H9 (cell line): ENCODE measurements around the gene MYO1D. TPM values are rescaled to one million over a fixed set of nuclear protein-coding genes. Genes with fewer than 3 reads are reported as not detected.

Source experiments
- DNase-seq: peaks from one replicate; pipeline ENCODE4 v3.0.0-alpha.2; 2017
- H2AFZ ChIP-seq: one replicate; pipeline ENCODE4 v1.6.1; 2013; ENCODE audit warnings: mild to moderate bottlenecking, low read length, control low read depth, moderate library complexity
- H2AK5ac ChIP-seq: 2 replicates; pipeline ENCODE4 v1.6.1; 2013; ENCODE audit warnings: low read length, control low read depth, mixed read lengths; ENCODE audit not compliant: insufficient read length
- H2BK120ac ChIP-seq: one replicate; pipeline ENCODE4 v1.6.1; 2013; ENCODE audit warnings: low read depth, mild to moderate bottlenecking, low read length, control low read depth, inconsistent platforms; ENCODE audit not compliant: poor library complexity, severe bottlenecking
- H2BK12ac ChIP-seq: 2 replicates; pipeline ENCODE4 v1.6.1; 2013; ENCODE audit warnings: low read length, control low read depth, mixed read lengths, low read depth; ENCODE audit not compliant: insufficient read length
- H2BK15ac ChIP-seq: 2 replicates; pipeline ENCODE4 v1.6.1; 2013; ENCODE audit warnings: low read depth, low read length, control low read depth
- H2BK20ac ChIP-seq: one replicate; pipeline ENCODE4 v1.6.1; 2013; ENCODE audit warnings: low read depth, mild to moderate bottlenecking, low read length, control low read depth, inconsistent platforms; ENCODE audit not compliant: poor library complexity, severe bottlenecking
- H2BK5ac ChIP-seq: 2 replicates; pipeline ENCODE4 v1.6.1; 2013; ENCODE audit warnings: low read length, control low read depth, mixed read lengths; ENCODE audit not compliant: insufficient read length
- H3K14ac ChIP-seq: 2 replicates; pipeline ENCODE4 v1.6.1; 2013; ENCODE audit warnings: low read length, control low read depth; ENCODE audit not compliant: insufficient read depth
- H3K18ac ChIP-seq: 2 replicates; pipeline ENCODE4 v1.6.1; 2013; ENCODE audit warnings: low read depth, mild to moderate bottlenecking, mixed read lengths, low read length, control low read depth; ENCODE audit not compliant: insufficient read length
- H3K23ac ChIP-seq: 2 replicates; pipeline ENCODE4 v1.6.1; 2013; ENCODE audit warnings: low read length, control low read depth, mixed read lengths, low read depth; ENCODE audit not compliant: insufficient read length
- H3K23me2 ChIP-seq: 2 replicates; pipeline ENCODE4 v1.6.1; 2013; ENCODE audit warnings: low read depth, mild to moderate bottlenecking, mixed read lengths, low read length, control low read depth; ENCODE audit not compliant: insufficient read length, poor library complexity, severe bottlenecking
- H3K27ac ChIP-seq: 2 replicates; pipeline ENCODE4 v1.5.1; 2013; ENCODE audit warnings: low read length, control low read depth, mixed read lengths, low read depth; ENCODE audit not compliant: insufficient read length
- H3K27me3 ChIP-seq: 2 replicates; pipeline ENCODE4 v1.6.1; 2013; ENCODE audit warnings: low read length, control low read depth, inconsistent platforms; ENCODE audit not compliant: insufficient read depth
- H3K4ac ChIP-seq: 2 replicates; pipeline ENCODE4 v1.6.1; 2013; ENCODE audit warnings: low read depth, mild to moderate bottlenecking, control low read depth, inconsistent platforms, low read length, moderate library complexity
- H3K4me1 ChIP-seq: 2 replicates; pipeline ENCODE4 v1.6.1; 2013; ENCODE audit warnings: low read length, control low read depth, inconsistent platforms; ENCODE audit not compliant: insufficient read depth
- H3K4me2 ChIP-seq: 2 replicates; pipeline ENCODE4 v1.6.1; 2013; ENCODE audit warnings: low read length, control low read depth, mixed read lengths; ENCODE audit not compliant: insufficient read length, insufficient read depth
- H3K56ac ChIP-seq: 2 replicates; pipeline ENCODE4 v1.6.1; 2013; ENCODE audit warnings: low read depth, mild to moderate bottlenecking, mixed read lengths, low read length, control low read depth; ENCODE audit not compliant: insufficient read length
- H3K79me1 ChIP-seq: 2 replicates; pipeline ENCODE4 v1.6.1; 2013; ENCODE audit warnings: low read depth, mild to moderate bottlenecking, moderate library complexity, low read length, control low read depth, inconsistent platforms; ENCODE audit not compliant: insufficient read depth, poor library complexity, severe bottlenecking
- H3K79me2 ChIP-seq: 2 replicates; pipeline ENCODE4 v1.6.1; 2013; ENCODE audit warnings: low read length, control low read depth, inconsistent platforms; ENCODE audit not compliant: insufficient read depth
- H3K9ac ChIP-seq: 2 replicates; pipeline ENCODE4 v1.6.1; 2013; ENCODE audit warnings: low read length, control low read depth, mixed read lengths; ENCODE audit not compliant: insufficient read length; ENCODE audit errors: extremely low read depth
- H3K9me3 ChIP-seq: one replicate; pipeline ENCODE4 v1.6.1; 2013; ENCODE audit warnings: low read depth, low read length, inconsistent platforms; ENCODE audit not compliant: control insufficient read depth
- H3T11ph ChIP-seq: one replicate; pipeline ENCODE4 v1.6.1; 2013; ENCODE audit warnings: mild to moderate bottlenecking, low read length, control low read depth, inconsistent platforms
- H4K20me1 ChIP-seq: one replicate; pipeline ENCODE4 v1.6.1; 2013; ENCODE audit not compliant: control insufficient read depth, insufficient read length, insufficient read depth
- H4K5ac ChIP-seq: 2 replicates; pipeline ENCODE4 v1.6.1; 2013; ENCODE audit warnings: low read depth, mild to moderate bottlenecking, mixed read lengths, low read length, control low read depth; ENCODE audit not compliant: insufficient read length
- H4K8ac ChIP-seq: replicated peaks from 2 replicates; pipeline ENCODE4 v1.6.1; 2013; ENCODE audit warnings: low read length, control low read depth, mixed read lengths, low read depth; ENCODE audit not compliant: insufficient read length
- H4K91ac ChIP-seq: 2 replicates; pipeline ENCODE4 v1.6.1; 2013; ENCODE audit warnings: low read depth, mild to moderate bottlenecking, moderate library complexity, mixed read lengths, low read length, control low read depth; ENCODE audit not compliant: insufficient read length
- H3K27ac Mint-ChIP-seq, 3 experiments: 2 replicates in 2 of 3; 3 replicates in 1 of 3; pipeline ENCODE4 v1.8.0; 2020 to 2021; ENCODE audit warnings: mixed read lengths in 3 of 3, mild to moderate bottlenecking in 1 of 3, moderate library complexity in 1 of 3
- H3K27me3 Mint-ChIP-seq: 2 replicates; pipeline ENCODE4 v1.8.0; 2021; ENCODE audit warnings: low read depth, mild to moderate bottlenecking, moderate library complexity, mixed read lengths
- H3K36me3 Mint-ChIP-seq, 3 experiments: 2 replicates in 2 of 3; 3 replicates in 1 of 3; pipeline ENCODE4 v1.8.0; 2020 to 2021; ENCODE audit warnings: low read depth in 3 of 3, mixed read lengths in 3 of 3; ENCODE audit not compliant: insufficient read depth in 1 of 3
- H3K4me1 Mint-ChIP-seq, 2 experiments: 2 replicates each; pipeline ENCODE4 v1.8.0; 2020; ENCODE audit warnings: mixed read lengths in 2 of 2
- H3K4me3 Mint-ChIP-seq, 2 experiments: 2 replicates in 1 of 2; 3 replicates in 1 of 2; pipeline ENCODE4 v1.8.0; 2020 to 2021; ENCODE audit warnings: mild to moderate bottlenecking in 2 of 2, mixed read lengths in 2 of 2, moderate library complexity in 1 of 2
- H3K9me3 Mint-ChIP-seq, 2 experiments: 2 replicates in 1 of 2; 3 replicates in 1 of 2; pipeline ENCODE4 v1.8.0; 2020; ENCODE audit warnings: mild to moderate bottlenecking in 2 of 2, mixed read lengths in 2 of 2, moderate library complexity in 1 of 2
- CTCF ChIP-seq: fragments of 200-600 bp; sonication (generic); conservative IDR thresholded peaks from 3 replicates; pipeline ENCODE4 v1.8.0; 2021; ENCODE audit warnings: antibody characterized with exemption, mild to moderate bottlenecking
- WGBS: extraction: QIAGEN DNeasy Blood & Tissue Kit; methylation state at CpG from one replicate; pipeline ENCODE4 v1.1.7; 2013; ENCODE audit warnings: missing lambda C conversion rate, low lambda C conversion rate, mixed read lengths; ENCODE audit not compliant: insufficient read length; ENCODE audit errors: extremely low coverage; 5-methylcytosine and 5-hydroxymethylcytosine counted together
- total RNA-seq: library from RNA; stranded (reverse); gene quantifications from 2 replicates; pipeline ENCODE4 v1.2.1, GENCODE V29; 2021

The MYO1D gene
- total RNA-seq, 1 experiment from 2014 or later: 19.0 TPM

GRCh38 chr17:32590974-32591373 is 285.9 kb downstream of the MYO1D start:
- Histone ChIP-seq H4K91ac (no peak overlapping the region), H4K5ac (no peak overlapping the region), H2BK15ac (no peak overlapping the region)

More at GRCh38 chr17:32590974-32591373, 285.9 kb downstream of the MYO1D start:
- no peaks in the 10 kb centered on the region for H3K79me2 ChIP-seq
- DNase-seq: no peak
- no peak overlapping the region for H3K23ac ChIP-seq
- H3K9ac ChIP-seq: no peak overlapping the region
- H3K4me1 ChIP-seq: no peaks in the 10 kb centered on the region
- Mint-ChIP-seq H3K9me3 (no peaks in the 10 kb centered on the region), H3K36me3 (no peaks in the 10 kb centered on the region), H3K27ac (peak overlapping the region in 2 of 3 experiments; percentile 26 to 78; a peak in 2 of 7 replicates), H3K4me1 (peaks cover 7 to 11% of the 10 kb centered on the region in 2 experiments; a peak in 2 of 4 replicates), H3K27me3 (peaks cover 2% of the 10 kb centered on the region; the same call in 1 of the 2 replicates), H3K4me3 (no peak overlapping the region)
- H3K4me2 ChIP-seq: no peak overlapping the region
- WGBS: no CpG with 5 or more reads among the region's 4 CpGs
- H2BK120ac ChIP-seq: no peak overlapping the region
- no peak overlapping the region for H3T11ph ChIP-seq
- H2BK20ac ChIP-seq: no peak overlapping the region
- no peak overlapping the region for H3K4ac ChIP-seq
- no peaks in the 10 kb centered on the region for H4K20me1 ChIP-seq
- no peaks in the 10 kb centered on the region for H3K79me1 ChIP-seq
- no peak overlapping the region for H4K8ac ChIP-seq
- TF ChIP-seq CTCF: no peak
- no peaks in the 10 kb centered on the region for H3K23me2 ChIP-seq
- no peaks in the 10 kb centered on the region for H3K9me3 ChIP-seq
- H3K27me3 ChIP-seq: no peaks in the 10 kb centered on the region
- no peak overlapping the region for H3K14ac ChIP-seq
- no peak overlapping the region for H2AFZ ChIP-seq
- H2BK5ac ChIP-seq: no peak overlapping the region
- H3K56ac ChIP-seq: no peak overlapping the region
- no peak overlapping the region for H2AK5ac ChIP-seq
- no peak overlapping the region for H3K27ac ChIP-seq
- H2BK12ac ChIP-seq: no peak overlapping the region
- no peak overlapping the region for H3K18ac ChIP-seq
